HG03354 (cell line): Measurements from ENCODE around the gene SIK1.

Experiments used
- ATAC-seq: cut with Tn5 transposase; IDR thresholded peaks from one replicate; pipeline ENCODE4 v1.9.1; 2021; ENCODE audit warnings: mild to moderate bottlenecking; ENCODE audit not compliant: unreplicated experiment, poor library complexity, severe bottlenecking

Gene SIK1

GRCh38 chr21:43370091-43370658 is 56.8 kb downstream of the SIK1 start:
- ATAC-seq: no peak

GRCh38 chr21:43369596-43370090 is 57.3 kb downstream of the SIK1 start:
- ATAC-seq: no peak

GRCh38 chr21:43369124-43369523 is 57.8 kb downstream of the SIK1 start:
- no peak for ATAC-seq

GRCh38 chr21:43368685-43369084 is 58.2 kb downstream of the SIK1 start:
- ATAC-seq: no peak

- ATAC-seq: no peak
Observed at GRCh38 chr21:43367859-43368258, 59.1 kb downstream of the SIK1 start.

- no peak for ATAC-seq
Observed at GRCh38 chr21:43367296-43367695, 59.6 kb downstream of the SIK1 start.

- no peak for ATAC-seq
Observed at GRCh38 chr21:43366656-43367055, 60.3 kb downstream of the SIK1 start.

GRCh38 chr21:43365611-43366426 is 61.1 kb downstream of the SIK1 start:
- ATAC-seq: no peak

- ATAC-seq: no peak
Observed at GRCh38 chr21:43364851-43365424, 62.0 kb downstream of the SIK1 start.
